ENCODE data around the gene TPCN2.

Gene TPCN2

DNA sequence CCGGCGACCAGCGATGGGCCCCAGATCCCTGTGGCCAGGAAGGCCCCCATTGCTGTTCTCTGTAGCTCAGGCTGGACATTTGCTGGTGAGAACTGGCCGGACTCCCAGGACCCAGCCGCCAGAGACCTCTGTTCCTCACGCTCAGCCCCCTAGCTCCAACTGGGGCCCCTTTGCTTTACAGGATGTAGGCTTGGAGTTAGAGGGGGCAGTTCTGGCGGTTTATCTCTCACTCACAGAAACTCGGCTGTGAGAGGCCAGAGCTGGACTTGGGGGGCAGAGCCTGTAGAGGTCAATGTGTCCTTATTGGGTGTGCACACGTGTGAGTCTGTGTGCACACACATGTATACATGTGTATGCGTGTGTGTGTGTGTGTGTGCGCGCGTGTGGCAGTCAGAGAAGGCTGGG lies 107.5 kb downstream of the TPCN2 start:
- TF ChIP-seq GATA3 (IDR thresholded peaks at IDR 0.05; ENCODE audit: low read depth, low read length) (no peak), GATA2 (IDR thresholded peaks at IDR 0.05; ENCODE audit: low read depth, low read length) (no peak)

DNA sequence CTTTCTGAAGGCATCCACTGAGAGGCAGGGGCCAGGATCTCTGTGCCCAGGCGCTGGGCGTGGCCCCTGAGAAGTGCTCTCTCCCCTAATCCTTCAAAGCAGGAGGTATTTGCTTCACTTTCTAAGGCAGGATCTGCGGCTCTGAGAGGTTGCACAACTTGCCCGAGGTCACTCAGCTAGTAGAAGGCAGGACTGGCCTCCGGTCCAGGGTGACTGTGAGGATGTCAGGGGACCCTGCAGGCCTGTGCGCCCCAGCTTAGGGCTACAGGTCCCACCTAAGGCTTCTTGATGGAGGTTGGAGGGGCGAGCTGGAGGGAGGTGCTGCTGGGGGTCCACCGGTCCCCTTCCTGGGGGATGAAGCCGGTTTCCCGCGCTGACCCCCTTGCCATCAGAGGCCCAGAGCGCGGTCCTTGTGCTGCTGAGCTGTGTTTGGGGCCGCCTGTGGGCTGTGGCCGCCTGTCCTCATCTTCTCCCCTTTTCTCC lies 108.0 kb downstream of the TPCN2 start:
- TF ChIP-seq GATA2 (IDR thresholded peaks at IDR 0.05; ENCODE audit: low read depth, low read length) (no peak), GATA3 (IDR thresholded peaks at IDR 0.05; ENCODE audit: low read depth, low read length) (no peak)

DNA sequence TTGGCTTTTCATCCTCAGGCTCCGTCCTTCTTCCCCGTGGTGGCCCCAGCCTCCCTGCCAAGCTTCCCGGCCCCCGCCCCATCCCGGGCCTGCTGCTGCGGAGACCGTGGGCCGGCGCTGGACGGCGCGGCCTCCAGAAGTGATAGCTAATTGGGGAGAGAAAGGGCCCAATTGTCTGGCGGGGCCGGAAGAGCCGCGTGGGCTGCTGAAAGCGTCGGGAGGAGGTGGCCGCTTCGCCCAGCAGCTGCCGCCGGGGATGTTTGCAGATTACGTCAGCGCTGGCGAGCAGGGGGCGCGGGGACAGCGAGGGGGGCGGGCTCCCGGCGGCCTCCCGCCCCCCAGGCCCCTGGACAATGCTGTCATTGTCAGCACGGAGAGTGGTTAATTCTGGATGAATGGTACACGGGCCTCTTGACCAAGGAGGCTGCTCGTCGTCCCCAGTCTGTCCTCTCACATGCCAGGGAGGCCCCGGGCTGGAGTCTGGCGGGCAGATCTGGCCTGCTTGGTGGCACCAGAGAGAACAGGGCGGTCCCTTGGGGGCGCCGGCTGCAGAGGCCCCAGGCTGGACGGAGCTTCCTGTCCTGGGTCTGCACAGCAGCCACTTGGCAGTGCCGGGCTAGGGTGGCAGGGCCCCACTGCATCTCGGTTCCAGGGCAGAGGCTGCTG lies 108.6 kb downstream of the TPCN2 start:
- TF ChIP-seq GATA3 (IDR thresholded peaks at IDR 0.05; ENCODE audit: low read depth, low read length) = no peak
- no peak for TF ChIP-seq GATA2 (IDR thresholded peaks at IDR 0.05; ENCODE audit: low read depth, low read length)

DNA sequence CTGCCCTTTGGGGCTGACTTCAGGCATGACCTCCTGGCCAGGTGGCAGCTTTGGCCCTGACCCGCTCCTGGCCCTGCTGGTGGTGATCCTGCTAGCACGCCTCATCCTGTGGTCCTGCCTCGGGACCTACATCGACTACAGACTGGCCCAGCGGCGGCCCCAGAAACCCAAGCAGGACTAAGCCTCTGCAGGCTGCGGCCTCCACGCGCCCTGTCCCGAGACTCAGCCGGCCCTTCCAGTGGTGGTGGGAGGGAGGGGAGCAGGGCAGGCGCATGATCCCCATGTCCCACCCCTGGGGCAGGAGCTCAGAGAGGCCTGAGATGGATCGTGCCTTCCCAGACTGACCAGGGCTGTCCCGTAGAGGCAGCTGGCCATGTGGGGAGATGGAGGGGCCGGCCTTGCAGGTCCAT lies 109.1 kb downstream of the TPCN2 start:
- no peak for TF ChIP-seq GATA3 (IDR thresholded peaks at IDR 0.05; ENCODE audit: low read depth, low read length)
- TF ChIP-seq GATA2 (IDR thresholded peaks at IDR 0.05; ENCODE audit: low read depth, low read length) = no peak

DNA sequence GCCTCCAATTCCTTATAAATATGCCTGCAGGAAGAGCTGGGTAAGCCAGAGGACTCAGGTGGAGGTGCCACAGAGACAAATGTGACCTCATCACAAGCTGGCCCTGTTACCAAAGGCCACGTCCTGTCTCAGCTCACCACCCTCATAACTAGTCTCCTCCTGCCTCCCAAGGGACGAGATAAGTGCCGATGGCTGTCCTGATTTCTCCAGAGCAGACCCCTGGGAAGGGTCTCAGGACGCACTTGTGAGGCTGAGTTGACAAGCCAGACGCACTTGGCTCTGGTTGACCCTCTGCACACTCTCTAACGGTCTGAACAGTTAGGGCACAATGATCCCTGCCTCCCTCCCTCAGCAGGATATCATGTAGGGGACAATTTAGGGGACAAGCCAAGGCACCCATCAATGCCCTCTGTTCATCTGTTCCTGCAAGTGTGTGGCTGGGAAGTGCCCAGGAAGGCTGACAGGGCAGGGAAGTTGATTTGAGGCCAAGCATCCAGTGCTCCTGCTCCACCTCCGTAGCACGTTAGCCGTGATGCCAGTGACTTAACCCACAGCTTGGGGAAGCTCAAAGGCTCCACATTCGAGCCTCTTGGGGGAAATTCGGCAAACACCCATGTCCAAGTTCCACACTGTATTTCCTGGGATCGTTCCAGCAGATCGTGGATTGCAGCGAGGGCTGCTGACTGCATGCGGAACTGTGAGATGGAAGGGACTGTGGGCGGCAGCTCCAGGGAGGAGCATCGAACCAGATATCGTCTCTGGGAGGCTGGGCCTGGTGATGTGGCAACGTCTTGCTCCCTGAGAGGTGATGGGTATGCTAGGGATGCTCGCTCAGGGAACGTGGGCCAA lies 109.8 kb downstream of the TPCN2 start:
- TF ChIP-seq GATA2 (IDR thresholded peaks at IDR 0.05; ENCODE audit: low read depth, low read length) = no peak
- TF ChIP-seq GATA3 (IDR thresholded peaks at IDR 0.05; ENCODE audit: low read depth, low read length) = no peak

DNA sequence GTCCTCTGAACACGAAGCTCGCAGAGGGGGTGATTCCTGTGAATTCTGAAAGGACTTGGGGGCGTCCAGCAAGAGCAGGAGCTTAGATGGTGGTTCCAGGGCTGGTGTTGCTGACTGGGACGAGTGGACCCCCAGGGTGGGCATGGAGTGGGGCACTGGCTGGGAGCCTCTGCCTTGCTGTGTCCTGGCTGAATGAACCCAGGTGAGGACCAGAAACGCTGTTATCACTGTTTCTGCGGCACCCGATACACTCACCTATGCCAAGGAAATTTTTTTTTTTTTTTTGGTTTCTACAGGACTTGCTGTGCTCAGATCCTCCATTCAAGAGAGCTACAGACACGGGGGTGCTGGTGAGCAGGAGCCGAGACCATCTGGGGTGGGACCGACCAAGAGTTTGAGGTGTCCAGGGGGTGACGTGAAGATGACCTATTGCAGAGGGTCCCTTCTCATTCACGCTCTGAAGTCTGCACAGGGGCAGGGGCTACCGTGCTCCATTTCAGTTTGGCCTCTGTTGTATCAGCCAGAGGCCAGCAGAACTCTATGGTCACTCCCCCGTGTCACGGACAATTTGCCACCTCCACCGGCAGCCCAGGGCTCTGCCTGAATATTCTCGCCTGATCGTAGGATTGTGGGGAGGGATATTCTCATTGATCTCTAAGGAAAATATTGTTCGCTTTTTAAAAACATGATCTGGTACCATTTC lies 110.6 kb downstream of the TPCN2 start:
- TF ChIP-seq GATA3 (IDR thresholded peaks at IDR 0.05; ENCODE audit: low read depth, low read length) (no peak), GATA2 (IDR thresholded peaks at IDR 0.05; ENCODE audit: low read depth, low read length) (no peak)

DNA sequence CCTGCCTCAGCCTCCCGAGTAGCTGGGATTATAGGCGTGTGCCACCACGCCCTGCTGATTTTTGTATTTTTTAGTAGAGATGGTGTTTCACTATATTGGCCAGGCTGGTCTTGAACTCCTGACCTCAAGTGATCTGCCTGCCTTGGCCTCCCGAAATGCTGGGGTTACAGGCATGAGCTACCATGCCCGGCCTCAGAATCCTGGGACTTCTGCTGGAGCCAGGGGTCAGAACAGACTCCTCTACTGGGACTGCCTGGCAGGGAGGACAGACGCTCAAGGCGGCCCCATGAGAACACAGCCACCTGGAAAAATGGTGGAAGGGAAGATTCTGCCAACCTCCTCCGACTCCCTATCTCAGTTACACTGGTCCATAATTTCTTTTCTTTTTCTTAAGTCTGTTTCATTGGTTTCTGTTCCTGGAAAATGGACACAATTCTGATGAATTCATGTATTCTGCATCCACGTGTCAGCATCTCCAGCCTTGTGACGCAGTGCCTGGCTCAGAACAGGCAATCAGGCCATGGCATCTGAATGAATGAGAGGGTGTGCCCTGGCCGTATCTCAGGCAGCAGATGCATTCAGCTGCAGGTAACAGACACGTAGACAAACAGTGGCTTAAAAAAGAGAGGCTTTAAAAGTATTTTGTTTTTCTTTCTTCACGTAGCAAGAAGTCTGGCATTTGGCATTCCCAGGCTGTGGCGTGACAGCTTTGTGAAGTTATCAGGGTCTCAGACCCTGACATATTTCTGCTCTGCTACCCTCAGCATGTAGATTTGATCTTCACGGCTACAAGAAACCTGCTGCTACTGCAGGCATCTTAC lies 111.8 kb downstream of the TPCN2 start:
- TF ChIP-seq GATA3 (IDR thresholded peaks at IDR 0.05; ENCODE audit: low read depth, low read length) = no peak
- TF ChIP-seq GATA2 (IDR thresholded peaks at IDR 0.05; ENCODE audit: low read depth, low read length) = no peak

DNA sequence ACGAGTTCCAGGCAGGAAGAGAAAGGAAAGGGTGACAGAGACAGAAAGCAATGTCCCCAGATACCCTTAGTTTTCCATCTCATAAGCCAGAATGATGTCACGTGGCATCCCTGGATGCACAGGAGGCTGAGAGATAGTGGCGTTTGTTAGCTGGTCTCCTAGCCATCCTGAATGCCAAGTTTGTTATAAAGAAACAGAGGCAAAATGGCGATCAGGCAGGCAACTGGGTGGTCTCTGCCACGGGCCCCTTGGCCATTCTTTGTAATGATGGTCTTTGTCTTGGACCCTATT lies 112.3 kb downstream of the TPCN2 start:
- TF ChIP-seq GATA3 (IDR thresholded peaks at IDR 0.05; ENCODE audit: low read depth, low read length) (no peak), GATA2 (IDR thresholded peaks at IDR 0.05; ENCODE audit: low read depth, low read length) (no peak)

DNA sequence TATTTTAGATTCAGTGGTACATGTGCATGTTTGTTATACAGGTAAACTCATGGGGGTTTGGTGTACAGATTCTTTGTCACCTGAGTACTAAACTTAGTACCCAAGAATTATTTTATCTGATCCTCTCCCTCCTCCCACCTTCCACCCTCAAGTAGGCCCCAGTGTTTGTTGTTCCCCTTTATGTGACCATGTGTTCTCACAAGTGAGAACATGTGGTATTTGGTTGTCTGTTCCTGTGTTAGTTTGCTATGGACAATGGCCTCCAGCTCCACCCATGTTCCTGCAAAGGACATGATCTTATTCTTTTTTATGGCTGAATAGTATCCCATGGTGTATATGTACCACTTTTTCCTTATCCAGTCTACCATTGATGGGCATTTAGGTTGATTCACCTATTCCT lies 113.8 kb downstream of the TPCN2 start:
- TF ChIP-seq GATA3 (IDR thresholded peaks at IDR 0.05; ENCODE audit: low read depth, low read length) (no peak), GATA2 (IDR thresholded peaks at IDR 0.05; ENCODE audit: low read depth, low read length) (no peak)

DNA sequence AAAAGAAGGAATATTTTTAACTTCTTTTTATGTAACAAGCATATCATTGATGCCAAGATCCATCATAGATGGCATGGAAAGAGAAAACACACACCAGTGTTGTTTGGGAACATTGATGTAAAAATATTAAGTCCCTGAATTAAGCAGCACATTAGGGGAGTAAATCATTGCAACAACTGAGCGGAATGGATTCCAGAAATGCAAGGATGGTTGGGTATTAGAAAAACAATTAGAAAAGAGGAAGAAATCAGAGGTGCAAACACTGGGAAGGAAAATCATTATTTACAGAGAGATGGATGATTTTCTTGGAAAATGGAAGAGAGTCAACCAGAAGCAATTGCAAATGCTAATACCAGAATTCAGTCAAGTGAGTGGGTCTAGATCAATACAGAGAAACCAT lies 115.1 kb downstream of the TPCN2 start:
- TF ChIP-seq GATA3 (IDR thresholded peaks at IDR 0.05; ENCODE audit: low read depth, low read length) = no peak
- no peak for TF ChIP-seq GATA2 (IDR thresholded peaks at IDR 0.05; ENCODE audit: low read depth, low read length)

DNA sequence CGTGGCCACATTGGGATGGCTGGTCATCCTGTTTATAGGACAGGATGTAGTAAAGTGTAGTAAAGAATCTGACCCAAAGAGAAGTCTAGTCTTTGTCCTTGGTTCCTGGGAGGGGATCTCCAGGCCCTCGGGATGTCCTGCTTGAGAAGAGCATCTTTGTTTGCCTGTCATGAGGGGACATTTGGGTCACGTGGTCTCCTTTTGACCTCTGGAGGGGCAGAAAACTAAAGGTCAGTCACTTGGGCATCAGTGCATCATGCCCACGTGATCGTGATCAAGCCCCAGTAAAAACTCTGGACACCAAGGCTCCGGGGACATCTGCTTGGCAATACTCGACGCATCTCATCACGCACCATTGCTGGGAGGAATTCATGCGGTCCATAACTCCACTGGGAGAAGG lies 116.1 kb downstream of the TPCN2 start:
- TF ChIP-seq GATA2 (IDR thresholded peaks at IDR 0.05; ENCODE audit: low read depth, low read length) (no peak), GATA3 (IDR thresholded peaks at IDR 0.05; ENCODE audit: low read depth, low read length) (no peak)

DNA sequence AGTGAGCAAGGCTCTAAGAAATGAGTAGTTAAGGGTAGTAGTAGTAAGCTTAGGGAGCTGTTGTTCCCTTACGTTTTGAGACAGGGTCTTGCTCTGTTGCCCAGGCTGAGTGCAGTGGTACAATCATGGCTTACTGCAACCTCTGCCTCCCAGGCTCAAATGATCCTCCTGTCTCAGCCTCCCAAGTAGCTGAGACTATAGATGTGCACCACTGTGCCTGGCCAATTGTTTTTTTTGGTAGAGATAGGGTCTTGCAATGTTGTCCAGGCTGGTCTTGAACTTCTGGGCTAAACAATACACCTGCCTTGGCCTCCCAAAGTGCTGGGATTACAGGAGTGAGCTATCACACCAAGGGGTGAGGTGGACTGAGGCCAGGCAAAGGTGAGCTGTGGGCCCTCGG lies 117.0 kb downstream of the TPCN2 start:
- TF ChIP-seq GATA2 (IDR thresholded peaks at IDR 0.05; ENCODE audit: low read depth, low read length) = no peak
- TF ChIP-seq GATA3 (IDR thresholded peaks at IDR 0.05; ENCODE audit: low read depth, low read length) = no peak

DNA sequence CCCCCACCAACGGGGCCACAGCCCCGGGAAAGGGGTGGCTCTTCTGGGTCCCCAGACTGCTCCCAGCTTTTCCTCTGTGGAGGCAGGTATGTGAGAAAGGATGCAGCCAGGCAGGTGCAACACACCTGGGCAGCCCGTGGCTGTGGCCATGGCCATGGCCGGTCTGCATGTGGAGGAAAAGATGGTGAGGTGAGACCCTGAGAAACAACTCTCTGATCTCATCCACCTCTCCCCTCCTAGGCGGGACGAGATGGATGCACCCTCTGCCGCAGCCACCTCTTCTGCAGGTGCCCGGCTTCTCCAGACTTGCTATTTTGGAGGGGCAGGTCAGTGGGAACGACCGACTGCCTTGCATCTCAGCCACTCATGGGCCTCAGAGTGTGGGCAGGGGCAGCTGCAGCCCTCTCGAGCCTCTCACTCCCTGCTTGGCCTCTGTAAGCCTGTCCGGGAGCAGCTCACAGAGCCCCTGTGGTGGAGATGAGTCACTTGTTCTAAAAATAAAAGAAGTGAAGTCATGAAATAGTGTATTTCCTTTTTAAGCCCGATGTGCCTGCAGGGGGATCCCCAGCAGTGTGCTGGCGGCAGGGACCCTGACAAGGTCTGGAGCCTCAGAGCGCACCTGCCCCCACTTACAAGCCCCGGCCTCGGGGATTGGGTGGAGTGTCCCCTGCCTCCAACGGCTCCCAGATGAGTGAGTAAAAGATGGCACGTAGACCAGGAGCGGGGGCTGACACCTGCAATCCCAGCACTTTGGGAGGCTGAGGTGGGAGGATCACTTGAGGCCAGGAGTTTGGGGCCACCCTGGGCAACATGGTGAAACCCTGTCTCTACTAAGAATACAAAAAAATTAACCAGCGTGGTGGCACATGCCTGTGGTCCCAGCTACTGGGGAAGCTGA lies 117.7 kb downstream of the TPCN2 start:
- no peak for TF ChIP-seq GATA2 (IDR thresholded peaks at IDR 0.05; ENCODE audit: low read depth, low read length)
- no peak for TF ChIP-seq GATA3 (IDR thresholded peaks at IDR 0.05; ENCODE audit: low read depth, low read length)

Measured in SH-SY5Y (cell line).